B cell (primary cell): Measurements from ENCODE around the gene SFT2D1. TPM values are rescaled to one million over a fixed set of nuclear protein-coding genes. Genes with fewer than 3 reads are reported as not detected.

Source experiments
- ATAC-seq: fragments of 200-7000 bp; cut with Tn5 transposase; one replicate; pipeline ENCODE4 v1.10.0; 2021; ENCODE audit warnings: low read depth, mild to moderate bottlenecking, moderate number of reproducible peaks, moderate library complexity
- CTCF ChIA-PET: fragments of 350-600 bp; sonication (Branson Sonifier 250); formaldehyde crosslinking; loops from one replicate; lab custom pipeline; 2021; ENCODE audit warnings: antibody characterized with exemption, inconsistent platforms; lab: Charles Lee
- POLR2A ChIA-PET: fragments of 350-600 bp; sonication (Branson Sonifier 250); formaldehyde crosslinking; loops from one replicate; lab custom pipeline; 2021; ENCODE audit warnings: antibody characterized with exemption; lab: Charles Lee
- DNase-seq: peaks from one replicate; pipeline ENCODE4 v3.0.0; 2013
- H2AFZ ChIP-seq: 2 replicates; pipeline ENCODE4 v1.6.1; 2012; ENCODE audit warnings: mild to moderate bottlenecking, low read depth, low read length; ENCODE audit not compliant: insufficient read depth, poor library complexity, severe bottlenecking
- H3K27ac ChIP-seq, 2 donors: 1 replicate in 1 of 2; 2 replicates in 1 of 2; pipeline ENCODE4 v1.5.1; 2012 to 2013; ENCODE audit warnings: low read length in 2 of 2, mild to moderate bottlenecking in 2 of 2, moderate library complexity in 1 of 2
- H3K27me3 ChIP-seq, 4 experiments: fragments of 200-600 bp in 1 of 4; sonication (generic) in 1 of 4; replicated peaks in 1 of 4; 1 replicate in 2 of 4; 2 replicates in 2 of 4; pipeline versions ENCODE4 v1.6.1 to v1.7.0; 2013 to 2016; ENCODE audit warnings: low read length in 3 of 4, mild to moderate bottlenecking in 2 of 4, mixed read lengths in 1 of 4, moderate library complexity in 1 of 4; ENCODE audit not compliant: insufficient read depth in 4 of 4, control insufficient read depth in 3 of 4; ENCODE audit errors: control extremely low read depth in 1 of 4
- H3K36me3 ChIP-seq, 2 experiments: replicated peaks in 1 of 2; 1 replicate in 1 of 2; 2 replicates in 1 of 2; pipeline versions ENCODE4 v1.6.1 to v1.7.1; 2013; ENCODE audit warnings: low read length in 1 of 2; ENCODE audit not compliant: insufficient read depth in 2 of 2, control insufficient read depth in 1 of 2; ENCODE audit errors: control extremely low read depth in 1 of 2, extremely low read depth in 1 of 2
- H3K4me1 ChIP-seq, 2 donors: fragments of 200-600 bp in 1 of 2; sonication (generic) in 1 of 2; 1 replicate in 1 of 2; 2 replicates in 1 of 2; pipeline versions ENCODE4 v1.5.1 to v1.6.1; 2013 to 2017; ENCODE audit warnings: low read length in 2 of 2; ENCODE audit not compliant: control insufficient read depth in 2 of 2, insufficient read depth in 2 of 2
- H3K4me2 ChIP-seq: replicated peaks from 2 replicates; pipeline ENCODE3; 2012; ENCODE audit warnings: mild to moderate bottlenecking, low read depth, low read length; ENCODE audit not compliant: poor library complexity, severe bottlenecking
- H3K4me3 ChIP-seq, 5 experiments: fragments of 200-600 bp in 1 of 5; sonication (generic) in 1 of 5; 1 replicate in 3 of 5; 2 replicates in 2 of 5; pipeline versions ENCODE4 v1.5.1 to v1.7.0; 2011 to 2016; ENCODE audit warnings: low read length in 4 of 5, mild to moderate bottlenecking in 4 of 5, low read depth in 2 of 5, control low read depth in 1 of 5, moderate library complexity in 1 of 5; ENCODE audit not compliant: insufficient read depth in 1 of 5; ENCODE audit errors: control extremely low read depth in 1 of 5, extremely low read depth in 1 of 5
- H3K79me2 ChIP-seq: fragments of 200-600 bp; sonication (generic); one replicate; pipeline ENCODE4 v1.6.0; 2016; ENCODE audit warnings: low read length; ENCODE audit not compliant: control insufficient read depth, insufficient read depth
- H3K9ac ChIP-seq: fragments of 200-600 bp; sonication (generic); 2 replicates; pipeline ENCODE4 v1.6.1; 2017; ENCODE audit warnings: mild to moderate bottlenecking, low read length, moderate library complexity
- H3K9me3 ChIP-seq, 3 donors: one replicate each; pipeline versions ENCODE4 v1.6.1 to v1.7.1; 2013; ENCODE audit warnings: low read length in 2 of 3; ENCODE audit not compliant: control insufficient read depth in 2 of 3, insufficient read depth in 1 of 3; ENCODE audit errors: control extremely low read depth in 1 of 3
- H4K20me1 ChIP-seq: 2 replicates; pipeline ENCODE4 v1.6.0; 2012; ENCODE audit warnings: mild to moderate bottlenecking, low read length; ENCODE audit not compliant: insufficient read depth, control insufficient read depth, poor library complexity, severe bottlenecking
- H3K27ac Mint-ChIP-seq: one replicate; pipeline ENCODE4 v1.8.0; 2021; ENCODE audit warnings: mixed read lengths
- H3K27me3 Mint-ChIP-seq: one replicate; pipeline ENCODE4 v1.8.0; 2021; ENCODE audit warnings: mixed read lengths
- H3K4me1 Mint-ChIP-seq: one replicate; pipeline ENCODE4 v1.8.0; 2021; ENCODE audit warnings: mixed read lengths
- H3K4me3 Mint-ChIP-seq: one replicate; pipeline ENCODE4 v1.8.0; 2021; ENCODE audit warnings: mixed read lengths
- H3K9me3 Mint-ChIP-seq: one replicate; pipeline ENCODE4 v1.8.0; 2022; ENCODE audit warnings: mixed read lengths; ENCODE audit not compliant: insufficient read depth
- CTCF ChIP-seq: fragments of 200-600 bp; IDR thresholded peaks from one replicate; pipeline ENCODE4 v1.8.0; 2022; ENCODE audit warnings: antibody characterized with exemption, mild to moderate bottlenecking
- EZH2 ChIP-seq: IDR thresholded peaks from 2 replicates; pipeline ENCODE4 v1.6.1; 2012; ENCODE audit warnings: borderline replicate concordance, low read depth, mild to moderate bottlenecking, moderate library complexity, low read length; ENCODE audit not compliant: insufficient read depth, poor library complexity, severe bottlenecking
- WGBS: methylation state at CpG from one replicate; pipeline ENCODE4 v1.1.5; 2013; ENCODE audit warnings: missing lambda C conversion rate; ENCODE audit not compliant: insufficient coverage; 5-methylcytosine and 5-hydroxymethylcytosine counted together
- intact Hi-C: fragments of 100-400 bp; cut with micrococcal nuclease; formaldehyde crosslinking; loops from one replicate; pipeline ENCODE4 v1.10.0; 2022
- polyA plus RNA-seq: library from polyadenylated mRNA; depleted of rRNA; stranded (reverse); fragments of >200 nt; gene quantifications from 2 replicates; pipeline ENCODE4 v1.2.3, GENCODE V29; 2012
- total RNA-seq, 2 donors: library from RNA; stranded (reverse); fragments of 120-200 nt in 1 of 2; gene quantifications; 1 replicate in 1 of 2; 2 replicates in 1 of 2; pipeline versions ENCODE4 v1.2.3 to v1.2.4, GENCODE V29; 2013 to 2022

The SFT2D1 gene
- total and polyA plus RNA-seq, 2 donors (not counting 1 experiment from before 2014, with no cell fraction given) = 38.2 to 59.0 TPM

- 93% methylated on average over 3 of the region's 13 CpGs for WGBS
- Mint-ChIP-seq H3K4me1 (peaks cover 58% of the 10 kb centered on the region), H3K27ac (no peak overlapping the region), H3K4me3 (no peak overlapping the region), H3K27me3 (no peaks in the 10 kb centered on the region), H3K9me3 (no peaks in the 10 kb centered on the region)
- H4K20me1 ChIP-seq = peaks cover 79% of the 10 kb centered on the region
- H3K79me2 ChIP-seq = peaks cover 84% of the 10 kb centered on the region
- peaks cover 23 to 42% of the 10 kb centered on the region in 2 donors for H3K4me1 ChIP-seq
- intact Hi-C loops = no loop called here
- H3K27me3 ChIP-seq = no peaks in the 10 kb centered on the region
- ChIA-PET POLR2A (no interaction called here), CTCF (no interaction called here)
- TF ChIP-seq CTCF (no peak), EZH2 (no peak)
- no peaks in the 10 kb centered on the region for H3K9me3 ChIP-seq
- no peak for DNase-seq
- no peak overlapping the region for H2AFZ ChIP-seq
- no peak overlapping the region for H3K4me3 ChIP-seq
- ATAC-seq = no peak
- H3K4me2 ChIP-seq = no peak overlapping the region
- peaks cover 5 to 57% of the 10 kb centered on the region in 2 experiments for H3K36me3 ChIP-seq
- no peak overlapping the region for H3K9ac ChIP-seq
- H3K27ac ChIP-seq = no peak overlapping the region
Measured at GRCh38 chr6:166331503-166332415, 10.6 kb downstream of the SFT2D1 start.

GRCh38 chr6:166330612-166331011, 11.7 kb downstream of the SFT2D1 start:
- 88% methylated on average over 10 of the region's 11 CpGs for WGBS
- H3K79me2 ChIP-seq = peaks cover 74% of the 10 kb centered on the region
- Mint-ChIP-seq H3K4me1 (peaks cover 53% of the 10 kb centered on the region), H3K4me3 (no peak overlapping the region), H3K9me3 (no peaks in the 10 kb centered on the region), H3K27me3 (no peaks in the 10 kb centered on the region), H3K27ac (peak overlapping the region; percentile 15)
- H3K4me1 ChIP-seq = peaks cover 20 to 34% of the 10 kb centered on the region in 2 donors
- intact Hi-C loops = no loop called here
- POLR2A ChIA-PET = no interaction called here
- no peak for DNase-seq
- H3K4me3 ChIP-seq = no peak overlapping the region
- H3K4me2 ChIP-seq = no peak overlapping the region
- H3K9me3 ChIP-seq = no peaks in the 10 kb centered on the region
- H3K27ac ChIP-seq = no peak overlapping the region
- TF ChIP-seq CTCF (no peak), EZH2 (no peak)
- peaks cover 78% of the 10 kb centered on the region for H4K20me1 ChIP-seq
- CTCF ChIA-PET = no interaction called here
- no peak overlapping the region for H3K9ac ChIP-seq
- peaks cover 1 to 59% of the 10 kb centered on the region in 2 experiments for H3K36me3 ChIP-seq
- H2AFZ ChIP-seq = no peak overlapping the region
- H3K27me3 ChIP-seq = no peaks in the 10 kb centered on the region
- no peak for ATAC-seq
